ENCODE measurements around the gene CAMK2D.

Gene CAMK2D

DNA sequence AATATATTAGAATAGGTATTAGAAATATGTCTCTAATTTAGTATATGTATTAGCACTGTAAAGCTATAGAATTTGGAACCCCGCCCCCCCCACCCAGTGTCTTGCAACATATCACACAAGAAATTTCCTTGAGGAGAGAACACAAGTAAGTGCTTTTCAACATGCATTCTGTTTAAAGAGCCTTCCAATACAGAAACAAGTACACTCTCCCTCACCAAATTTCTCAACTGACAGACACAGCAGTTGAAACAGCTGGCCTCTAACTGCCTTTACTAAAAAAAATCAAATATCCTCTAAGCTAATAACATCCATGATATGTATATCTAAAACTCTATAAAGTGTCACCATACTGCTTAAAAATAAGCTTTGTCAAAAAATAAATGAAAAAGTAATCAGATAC, 12.4 kb downstream of the CAMK2D start:
- no peaks in the 10 kb centered on the region for H3K36me3 ChIP-seq (replicated peaks; ENCODE audit: insufficient read depth, low read length)
- no peaks in the 10 kb centered on the region for H3K4me1 ChIP-seq (ENCODE audit: low read length)
- no peak overlapping the region for H3K9ac ChIP-seq (ENCODE audit: low read length)
- no peaks in the 10 kb centered on the region for H3F3A ChIP-seq (ENCODE audit: insufficient read depth, low read length)
- H3K4me2 ChIP-seq (ENCODE audit: low read depth, low read length), result no peak overlapping the region
- DNase-seq, result no peak
- no peak overlapping the region for H2AFZ ChIP-seq (ENCODE audit: low read length)
- H3K27ac ChIP-seq (ENCODE audit: low read length), result no peak overlapping the region
- no peaks in the 10 kb centered on the region for H3K9me2 ChIP-seq (replicated peaks; ENCODE audit: insufficient read depth, low read length)
- no peaks in the 10 kb centered on the region for H3K9me3 ChIP-seq (replicated peaks; ENCODE audit: insufficient read depth, low read length)
- H4K20me1 ChIP-seq (ENCODE audit: insufficient read depth, low read length), result no peaks in the 10 kb centered on the region
- TF ChIP-seq, protein P1, sequence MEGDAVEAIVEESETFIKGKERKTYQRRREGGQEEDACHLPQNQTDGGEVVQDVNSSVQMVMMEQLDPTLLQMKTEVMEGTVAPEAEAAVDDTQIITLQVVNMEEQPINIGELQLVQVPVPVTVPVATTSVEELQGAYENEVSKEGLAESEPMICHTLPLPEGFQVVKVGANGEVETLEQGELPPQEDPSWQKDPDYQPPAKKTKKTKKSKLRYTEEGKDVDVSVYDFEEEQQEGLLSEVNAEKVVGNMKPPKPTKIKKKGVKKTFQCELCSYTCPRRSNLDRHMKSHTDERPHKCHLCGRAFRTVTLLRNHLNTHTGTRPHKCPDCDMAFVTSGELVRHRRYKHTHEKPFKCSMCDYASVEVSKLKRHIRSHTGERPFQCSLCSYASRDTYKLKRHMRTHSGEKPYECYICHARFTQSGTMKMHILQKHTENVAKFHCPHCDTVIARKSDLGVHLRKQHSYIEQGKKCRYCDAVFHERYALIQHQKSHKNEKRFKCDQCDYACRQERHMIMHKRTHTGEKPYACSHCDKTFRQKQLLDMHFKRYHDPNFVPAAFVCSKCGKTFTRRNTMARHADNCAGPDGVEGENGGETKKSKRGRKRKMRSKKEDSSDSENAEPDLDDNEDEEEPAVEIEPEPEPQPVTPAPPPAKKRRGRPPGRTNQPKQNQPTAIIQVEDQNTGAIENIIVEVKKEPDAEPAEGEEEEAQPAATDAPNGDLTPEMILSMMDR (IDR thresholded peaks at IDR 0.05; ENCODE audit: low read length), result no peak
- no peaks in the 10 kb centered on the region for H3K79me2 ChIP-seq (ENCODE audit: low read length)
- no peaks in the 10 kb centered on the region for H3K27me3 ChIP-seq (replicated peaks; ENCODE audit: insufficient read depth, low read length)
- H3K4me3 ChIP-seq (ENCODE audit: low read length), result no peak overlapping the region

DNA sequence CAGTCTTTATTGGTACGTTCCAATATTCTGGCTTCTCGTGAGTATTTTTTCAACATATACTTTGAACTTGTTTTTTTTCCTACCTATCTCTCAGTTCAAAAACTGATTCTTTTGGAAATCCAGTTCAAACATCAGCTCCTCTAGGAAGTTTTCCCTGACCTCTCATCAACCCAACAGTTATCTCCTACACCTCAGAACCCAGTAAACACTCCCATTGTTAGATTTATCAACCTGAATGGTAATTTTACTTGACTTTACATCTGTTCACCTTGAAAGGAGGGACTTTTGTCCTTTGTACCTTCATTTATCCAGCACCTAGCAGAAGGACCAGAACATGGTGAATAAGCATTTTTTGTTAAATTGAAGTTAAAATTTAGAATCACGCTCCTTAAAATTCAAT, 13.6 kb downstream of the CAMK2D start:
- no peaks in the 10 kb centered on the region for H3K27me3 ChIP-seq (replicated peaks; ENCODE audit: insufficient read depth, low read length)
- no peak overlapping the region for H3K9ac ChIP-seq (ENCODE audit: low read length)
- H3K79me2 ChIP-seq (ENCODE audit: low read length), result no peaks in the 10 kb centered on the region
- H2AFZ ChIP-seq (ENCODE audit: low read length), result no peak overlapping the region
- no peaks in the 10 kb centered on the region for H3K36me3 ChIP-seq (replicated peaks; ENCODE audit: insufficient read depth, low read length)
- TF ChIP-seq EZH2 (optimal IDR thresholded peaks at IDR 0.05; ENCODE audit: low read depth, low read length) (no peak), EZH2phosphoT487 (IDR thresholded peaks at IDR 0.05; ENCODE audit: low read length) (no peak)
- TF ChIP-seq, protein P1 (IDR thresholded peaks at IDR 0.05; ENCODE audit: low read length), result no peak
- H3K9me3 ChIP-seq (replicated peaks; ENCODE audit: insufficient read depth, low read length), result no peaks in the 10 kb centered on the region
- DNase-seq, result no peak
- no peaks in the 10 kb centered on the region for H3F3A ChIP-seq (ENCODE audit: insufficient read depth, low read length)
- H3K9me2 ChIP-seq (replicated peaks; ENCODE audit: insufficient read depth, low read length), result no peaks in the 10 kb centered on the region
- no peaks in the 10 kb centered on the region for H3K4me1 ChIP-seq (ENCODE audit: low read length)
- H3K27ac ChIP-seq (ENCODE audit: low read length), result no peak overlapping the region
- H4K20me1 ChIP-seq (ENCODE audit: insufficient read depth, low read length), result no peaks in the 10 kb centered on the region
- no peak overlapping the region for H3K4me2 ChIP-seq (ENCODE audit: low read depth, low read length)
- no peak overlapping the region for H3K4me3 ChIP-seq (ENCODE audit: low read length)

DNA sequence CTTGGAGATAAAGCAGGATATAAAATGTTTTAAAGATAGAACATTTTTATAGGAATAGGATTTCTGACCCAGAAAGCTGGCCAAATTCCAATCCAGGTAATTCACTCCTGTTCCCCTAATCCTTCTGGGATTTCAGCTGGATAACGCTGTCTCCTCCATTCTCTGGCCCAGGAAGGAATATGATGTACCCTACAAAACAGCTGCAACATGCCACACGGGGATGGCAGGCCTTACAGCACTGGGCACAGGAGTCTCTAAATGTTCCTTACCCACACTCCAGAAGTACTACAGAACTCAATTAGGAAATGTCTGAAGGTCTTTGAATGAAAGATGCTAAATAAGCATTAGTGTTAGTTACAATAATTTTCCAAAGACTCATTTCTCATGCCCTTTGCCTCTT, 15.8 kb downstream of the CAMK2D start:
- no peak overlapping the region for H3K4me3 ChIP-seq (ENCODE audit: low read length)
- no peak overlapping the region for H3K27ac ChIP-seq (ENCODE audit: low read length)
- no peak overlapping the region for H2AFZ ChIP-seq (ENCODE audit: low read length)
- H3K79me2 ChIP-seq (ENCODE audit: low read length), result no peaks in the 10 kb centered on the region
- H3K4me1 ChIP-seq (ENCODE audit: low read length), result no peaks in the 10 kb centered on the region
- H3K27me3 ChIP-seq (replicated peaks; ENCODE audit: insufficient read depth, low read length), result no peaks in the 10 kb centered on the region
- no peak overlapping the region for H3K9ac ChIP-seq (ENCODE audit: low read length)
- H4K20me1 ChIP-seq (ENCODE audit: insufficient read depth, low read length), result no peaks in the 10 kb centered on the region
- no peaks in the 10 kb centered on the region for H3K9me3 ChIP-seq (replicated peaks; ENCODE audit: insufficient read depth, low read length)
- TF ChIP-seq EZH2phosphoT487 (IDR thresholded peaks at IDR 0.05; ENCODE audit: low read length) (no peak), EZH2 (optimal IDR thresholded peaks at IDR 0.05; ENCODE audit: low read depth, low read length) (no peak)
- TF ChIP-seq, protein P1 (IDR thresholded peaks at IDR 0.05; ENCODE audit: low read length), result no peak
- no peaks in the 10 kb centered on the region for H3F3A ChIP-seq (ENCODE audit: insufficient read depth, low read length)
- H3K4me2 ChIP-seq (ENCODE audit: low read depth, low read length), result no peak overlapping the region
- H3K36me3 ChIP-seq (replicated peaks; ENCODE audit: insufficient read depth, low read length), result no peaks in the 10 kb centered on the region
- no peaks in the 10 kb centered on the region for H3K9me2 ChIP-seq (replicated peaks; ENCODE audit: insufficient read depth, low read length)
- DNase-seq, result no peak
